Activated naive CD4-positive, alpha-beta T cell treated with anti-CD3 and anti-CD28 coated beads, Interleukin-2, amount 50 U/mL, for 24 hours (primary cell): ENCODE data around the gene GAB1.
A peak's percentile ranks its signal among the peaks of the same experiment; 100 is the strongest.

Source experiments
- H3K27ac Mint-ChIP-seq: one replicate; pipeline ENCODE4 v1.8.0; 2021; ENCODE audit warnings: mild to moderate bottlenecking, mixed read lengths
- H3K27me3 Mint-ChIP-seq: one replicate; pipeline ENCODE4 v1.8.0; 2021; ENCODE audit warnings: mixed read lengths
- H3K36me3 Mint-ChIP-seq: one replicate; pipeline ENCODE4 v1.8.0; 2021; ENCODE audit warnings: mixed read lengths
- H3K4me1 Mint-ChIP-seq: one replicate; pipeline ENCODE4 v1.8.0; 2021; ENCODE audit warnings: mixed read lengths
- H3K4me3 Mint-ChIP-seq: one replicate; pipeline ENCODE4 v1.8.0; 2021; ENCODE audit warnings: mild to moderate bottlenecking, mixed read lengths
- H3K9me3 Mint-ChIP-seq: one replicate; pipeline ENCODE4 v1.8.0; 2021; ENCODE audit warnings: mixed read lengths

Gene GAB1

GRCh38 chr4:143383005-143383574 lies 46.4 kb downstream of the GAB1 start:
- no peak overlapping the region for H3K4me3 Mint-ChIP-seq
- no peak overlapping the region for H3K27ac Mint-ChIP-seq
- H3K27me3 Mint-ChIP-seq = peaks cover 1% of the 10 kb centered on the region
- H3K4me1 Mint-ChIP-seq = no peaks in the 10 kb centered on the region
- H3K36me3 Mint-ChIP-seq = no peaks in the 10 kb centered on the region
- H3K9me3 Mint-ChIP-seq = no peaks in the 10 kb centered on the region

- H3K9me3 Mint-ChIP-seq = no peaks in the 10 kb centered on the region
- H3K36me3 Mint-ChIP-seq = no peaks in the 10 kb centered on the region
- no peak overlapping the region for H3K4me3 Mint-ChIP-seq
- H3K27me3 Mint-ChIP-seq = peaks cover 3% of the 10 kb centered on the region
- no peaks in the 10 kb centered on the region for H3K4me1 Mint-ChIP-seq
- H3K27ac Mint-ChIP-seq = no peak overlapping the region
Observed at GRCh38 chr4:143384381-143384994, 47.8 kb downstream of the GAB1 start.

GRCh38 chr4:143386812-143387211 lies 50.1 kb downstream of the GAB1 start:
- H3K27me3 Mint-ChIP-seq = peaks cover 3% of the 10 kb centered on the region
- H3K27ac Mint-ChIP-seq = no peak overlapping the region

GRCh38 chr4:143389579-143390195 lies 53.0 kb downstream of the GAB1 start:
- no peak overlapping the region for H3K27ac Mint-ChIP-seq

More at GRCh38 chr4:143386812-143387211, 50.1 kb downstream of the GAB1 start:
- Mint-ChIP-seq H3K36me3 (no peaks in the 10 kb centered on the region), H3K4me1 (no peaks in the 10 kb centered on the region), H3K4me3 (no peak overlapping the region), H3K9me3 (no peaks in the 10 kb centered on the region)

GRCh38 chr4:143390764-143391163 lies 54.1 kb downstream of the GAB1 start:
- Mint-ChIP-seq H3K36me3 (no peaks in the 10 kb centered on the region), H3K4me3 (no peak overlapping the region), H3K9me3 (no peaks in the 10 kb centered on the region), H3K4me1 (no peaks in the 10 kb centered on the region), H3K27ac (no peak overlapping the region), H3K27me3 (peaks cover 5% of the 10 kb centered on the region)

More at GRCh38 chr4:143389579-143390195, 53.0 kb downstream of the GAB1 start:
- Mint-ChIP-seq H3K36me3 (no peaks in the 10 kb centered on the region), H3K4me1 (no peaks in the 10 kb centered on the region), H3K9me3 (no peaks in the 10 kb centered on the region), H3K27me3 (peaks cover 3% of the 10 kb centered on the region), H3K4me3 (no peak overlapping the region)

GRCh38 chr4:143391261-143391660 lies 54.6 kb downstream of the GAB1 start:
- no peak overlapping the region for H3K4me3 Mint-ChIP-seq
- H3K27me3 Mint-ChIP-seq = peaks cover 7% of the 10 kb centered on the region
- H3K4me1 Mint-ChIP-seq = no peaks in the 10 kb centered on the region
- no peak overlapping the region for H3K27ac Mint-ChIP-seq
- no peaks in the 10 kb centered on the region for H3K9me3 Mint-ChIP-seq
- H3K36me3 Mint-ChIP-seq = no peaks in the 10 kb centered on the region

GRCh38 chr4:143391895-143392294 lies 55.2 kb downstream of the GAB1 start:
- Mint-ChIP-seq H3K4me3 (no peak overlapping the region), H3K4me1 (no peaks in the 10 kb centered on the region), H3K27ac (no peak overlapping the region), H3K9me3 (no peaks in the 10 kb centered on the region), H3K36me3 (no peaks in the 10 kb centered on the region), H3K27me3 (peaks cover 7% of the 10 kb centered on the region)

GRCh38 chr4:143393195-143393594 lies 56.5 kb downstream of the GAB1 start:
- H3K9me3 Mint-ChIP-seq = no peaks in the 10 kb centered on the region
- H3K36me3 Mint-ChIP-seq = no peaks in the 10 kb centered on the region
- H3K4me3 Mint-ChIP-seq = no peak overlapping the region
- H3K4me1 Mint-ChIP-seq = no peaks in the 10 kb centered on the region
- no peak overlapping the region for H3K27ac Mint-ChIP-seq
- H3K27me3 Mint-ChIP-seq = peaks cover 7% of the 10 kb centered on the region

GRCh38 chr4:143394739-143395453 lies 58.2 kb downstream of the GAB1 start:
- H3K4me3 Mint-ChIP-seq = no peak overlapping the region
- no peaks in the 10 kb centered on the region for H3K36me3 Mint-ChIP-seq
- peaks cover 5% of the 10 kb centered on the region for H3K27me3 Mint-ChIP-seq
- H3K27ac Mint-ChIP-seq = no peak overlapping the region
- H3K9me3 Mint-ChIP-seq = no peaks in the 10 kb centered on the region
- no peaks in the 10 kb centered on the region for H3K4me1 Mint-ChIP-seq

- Mint-ChIP-seq H3K4me3 (no peak overlapping the region), H3K9me3 (no peaks in the 10 kb centered on the region), H3K27me3 (peaks cover 5% of the 10 kb centered on the region), H3K4me1 (no peaks in the 10 kb centered on the region), H3K27ac (no peak overlapping the region), H3K36me3 (no peaks in the 10 kb centered on the region)
Observed at GRCh38 chr4:143396695-143397094, 60.0 kb downstream of the GAB1 start.

GRCh38 chr4:143397335-143397734 lies 60.7 kb downstream of the GAB1 start:
- Mint-ChIP-seq H3K4me3 (no peak overlapping the region), H3K9me3 (no peaks in the 10 kb centered on the region), H3K36me3 (no peaks in the 10 kb centered on the region), H3K27ac (no peak overlapping the region), H3K27me3 (peaks cover 6% of the 10 kb centered on the region), H3K4me1 (no peaks in the 10 kb centered on the region)

- H3K4me3 Mint-ChIP-seq = no peak overlapping the region
- H3K4me1 Mint-ChIP-seq = no peaks in the 10 kb centered on the region
- no peaks in the 10 kb centered on the region for H3K9me3 Mint-ChIP-seq
- H3K27me3 Mint-ChIP-seq = peaks cover 6% of the 10 kb centered on the region
- H3K36me3 Mint-ChIP-seq = no peaks in the 10 kb centered on the region
- no peak overlapping the region for H3K27ac Mint-ChIP-seq
Observed at GRCh38 chr4:143397887-143398286, 61.2 kb downstream of the GAB1 start.

- Mint-ChIP-seq H3K4me3 (no peak overlapping the region), H3K4me1 (peaks cover 7% of the 10 kb centered on the region), H3K36me3 (no peaks in the 10 kb centered on the region), H3K9me3 (no peaks in the 10 kb centered on the region), H3K27me3 (peaks cover 6% of the 10 kb centered on the region), H3K27ac (no peak overlapping the region)
Observed at GRCh38 chr4:143399113-143399949, 62.7 kb downstream of the GAB1 start.

- Mint-ChIP-seq H3K9me3 (no peaks in the 10 kb centered on the region), H3K27me3 (peaks cover 6% of the 10 kb centered on the region), H3K36me3 (no peaks in the 10 kb centered on the region), H3K4me3 (no peak overlapping the region), H3K27ac (no peak overlapping the region), H3K4me1 (peaks cover 10% of the 10 kb centered on the region)
Observed at GRCh38 chr4:143400082-143400481, 63.4 kb downstream of the GAB1 start.

- H3K9me3 Mint-ChIP-seq = no peaks in the 10 kb centered on the region
- no peaks in the 10 kb centered on the region for H3K36me3 Mint-ChIP-seq
- H3K4me1 Mint-ChIP-seq = peaks cover 17% of the 10 kb centered on the region
- H3K4me3 Mint-ChIP-seq = peak overlapping the region; percentile 13
- H3K27me3 Mint-ChIP-seq = peaks cover 1% of the 10 kb centered on the region
- H3K27ac Mint-ChIP-seq = no peak overlapping the region
Observed at GRCh38 chr4:143402776-143403552, 66.3 kb downstream of the GAB1 start.
